ENCODE data around the gene CRACR2B. TPM values are rescaled to one million over a fixed set of nuclear protein-coding genes. Genes with fewer than 3 reads are reported as not detected.

The CRACR2B gene
- total and polyA plus RNA-seq, 2 of the 13 experiments (the other 11 are each of a cell fraction or from before 2014, with no cell fraction given): 14.9 to 21.0 TPM

- TF ChIP-seq, protein P1, sequence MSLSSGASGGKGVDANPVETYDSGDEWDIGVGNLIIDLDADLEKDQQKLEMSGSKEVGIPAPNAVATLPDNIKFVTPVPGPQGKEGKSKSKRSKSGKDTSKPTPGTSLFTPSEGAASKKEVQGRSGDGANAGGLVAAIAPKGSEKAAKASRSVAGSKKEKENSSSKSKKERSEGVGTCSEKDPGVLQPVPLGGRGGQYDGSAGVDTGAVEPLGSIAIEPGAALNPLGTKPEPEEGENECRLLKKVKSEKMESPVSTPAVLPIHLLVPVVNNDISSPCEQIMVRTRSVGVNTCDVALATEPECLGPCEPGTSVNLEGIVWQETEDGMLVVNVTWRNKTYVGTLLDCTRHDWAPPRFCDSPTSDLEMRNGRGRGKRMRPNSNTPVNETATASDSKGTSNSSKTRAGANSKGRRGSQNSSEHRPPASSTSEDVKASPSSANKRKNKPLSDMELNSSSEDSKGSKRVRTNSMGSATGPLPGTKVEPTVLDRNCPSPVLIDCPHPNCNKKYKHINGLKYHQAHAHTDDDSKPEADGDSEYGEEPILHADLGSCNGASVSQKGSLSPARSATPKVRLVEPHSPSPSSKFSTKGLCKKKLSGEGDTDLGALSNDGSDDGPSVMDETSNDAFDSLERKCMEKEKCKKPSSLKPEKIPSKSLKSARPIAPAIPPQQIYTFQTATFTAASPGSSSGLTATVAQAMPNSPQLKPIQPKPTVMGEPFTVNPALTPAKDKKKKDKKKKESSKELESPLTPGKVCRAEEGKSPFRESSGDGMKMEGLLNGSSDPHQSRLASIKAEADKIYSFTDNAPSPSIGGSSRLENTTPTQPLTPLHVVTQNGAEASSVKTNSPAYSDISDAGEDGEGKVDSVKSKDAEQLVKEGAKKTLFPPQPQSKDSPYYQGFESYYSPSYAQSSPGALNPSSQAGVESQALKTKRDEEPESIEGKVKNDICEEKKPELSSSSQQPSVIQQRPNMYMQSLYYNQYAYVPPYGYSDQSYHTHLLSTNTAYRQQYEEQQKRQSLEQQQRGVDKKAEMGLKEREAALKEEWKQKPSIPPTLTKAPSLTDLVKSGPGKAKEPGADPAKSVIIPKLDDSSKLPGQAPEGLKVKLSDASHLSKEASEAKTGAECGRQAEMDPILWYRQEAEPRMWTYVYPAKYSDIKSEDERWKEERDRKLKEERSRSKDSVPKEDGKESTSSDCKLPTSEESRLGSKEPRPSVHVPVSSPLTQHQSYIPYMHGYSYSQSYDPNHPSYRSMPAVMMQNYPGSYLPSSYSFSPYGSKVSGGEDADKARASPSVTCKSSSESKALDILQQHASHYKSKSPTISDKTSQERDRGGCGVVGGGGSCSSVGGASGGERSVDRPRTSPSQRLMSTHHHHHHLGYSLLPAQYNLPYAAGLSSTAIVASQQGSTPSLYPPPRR (CRISPR knock-in tag; IDR thresholded peaks at IDR 0.05; ENCODE audit: borderline replicate concordance): 0 out of 2 replicates have a peak, but pooled peaks have one; percentile 41
- TF ChIP-seq CREB1 (IDR thresholded peaks at IDR 0.05) (0 out of 2 replicates have a peak, but pooled peaks have one; percentile 19), CREB1 (CRISPR knock-in tag; IDR thresholded peaks at IDR 0.05) (no peak), ZNF160 (CRISPR knock-in tag; IDR thresholded peaks at IDR 0.05) (0 out of 2 replicates have a peak, but pooled peaks have one; percentile 57), MED13 (CRISPR knock-in tag; IDR thresholded peaks at IDR 0.05) (no peak), AGO2 (optimal IDR thresholded peaks at IDR 0.05; ENCODE audit: low read depth, low read length) (peak; percentile 67), HIVEP1 (CRISPR knock-in tag; IDR thresholded peaks at IDR 0.05) (no peak), YY1 (IDR thresholded peaks at IDR 0.05; ENCODE audit: insufficient read depth, insufficient replicate concordance, low read depth, low read length) (peak; percentile 32), ZNF780A (CRISPR knock-in tag; IDR thresholded peaks at IDR 0.05) (no peak), TEF (CRISPR knock-in tag; IDR thresholded peaks at IDR 0.05) (no peak), HNRNPLL (IDR thresholded peaks at IDR 0.05; ENCODE audit: low read depth, low read length, poor library complexity, severe bottlenecking) (peak; percentile 10), ZMYM2 (CRISPR knock-in tag; IDR thresholded peaks at IDR 0.05) (no peak), LBX2 (CRISPR knock-in tag; IDR thresholded peaks at IDR 0.05; ENCODE audit: borderline replicate concordance) (no peak), ASH2L (IDR thresholded peaks at IDR 0.05; ENCODE audit: insufficient read length, low read depth, low read length) (no peak)
- TF ChIP-seq, protein P2, sequence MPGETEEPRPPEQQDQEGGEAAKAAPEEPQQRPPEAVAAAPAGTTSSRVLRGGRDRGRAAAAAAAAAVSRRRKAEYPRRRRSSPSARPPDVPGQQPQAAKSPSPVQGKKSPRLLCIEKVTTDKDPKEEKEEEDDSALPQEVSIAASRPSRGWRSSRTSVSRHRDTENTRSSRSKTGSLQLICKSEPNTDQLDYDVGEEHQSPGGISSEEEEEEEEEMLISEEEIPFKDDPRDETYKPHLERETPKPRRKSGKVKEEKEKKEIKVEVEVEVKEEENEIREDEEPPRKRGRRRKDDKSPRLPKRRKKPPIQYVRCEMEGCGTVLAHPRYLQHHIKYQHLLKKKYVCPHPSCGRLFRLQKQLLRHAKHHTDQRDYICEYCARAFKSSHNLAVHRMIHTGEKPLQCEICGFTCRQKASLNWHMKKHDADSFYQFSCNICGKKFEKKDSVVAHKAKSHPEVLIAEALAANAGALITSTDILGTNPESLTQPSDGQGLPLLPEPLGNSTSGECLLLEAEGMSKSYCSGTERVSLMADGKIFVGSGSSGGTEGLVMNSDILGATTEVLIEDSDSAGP (CRISPR knock-in tag; IDR thresholded peaks at IDR 0.05; ENCODE audit: borderline replicate concordance): peak; percentile 42; the same call in 1 of the 2 replicates
- TF ChIP-seq, protein P3, sequence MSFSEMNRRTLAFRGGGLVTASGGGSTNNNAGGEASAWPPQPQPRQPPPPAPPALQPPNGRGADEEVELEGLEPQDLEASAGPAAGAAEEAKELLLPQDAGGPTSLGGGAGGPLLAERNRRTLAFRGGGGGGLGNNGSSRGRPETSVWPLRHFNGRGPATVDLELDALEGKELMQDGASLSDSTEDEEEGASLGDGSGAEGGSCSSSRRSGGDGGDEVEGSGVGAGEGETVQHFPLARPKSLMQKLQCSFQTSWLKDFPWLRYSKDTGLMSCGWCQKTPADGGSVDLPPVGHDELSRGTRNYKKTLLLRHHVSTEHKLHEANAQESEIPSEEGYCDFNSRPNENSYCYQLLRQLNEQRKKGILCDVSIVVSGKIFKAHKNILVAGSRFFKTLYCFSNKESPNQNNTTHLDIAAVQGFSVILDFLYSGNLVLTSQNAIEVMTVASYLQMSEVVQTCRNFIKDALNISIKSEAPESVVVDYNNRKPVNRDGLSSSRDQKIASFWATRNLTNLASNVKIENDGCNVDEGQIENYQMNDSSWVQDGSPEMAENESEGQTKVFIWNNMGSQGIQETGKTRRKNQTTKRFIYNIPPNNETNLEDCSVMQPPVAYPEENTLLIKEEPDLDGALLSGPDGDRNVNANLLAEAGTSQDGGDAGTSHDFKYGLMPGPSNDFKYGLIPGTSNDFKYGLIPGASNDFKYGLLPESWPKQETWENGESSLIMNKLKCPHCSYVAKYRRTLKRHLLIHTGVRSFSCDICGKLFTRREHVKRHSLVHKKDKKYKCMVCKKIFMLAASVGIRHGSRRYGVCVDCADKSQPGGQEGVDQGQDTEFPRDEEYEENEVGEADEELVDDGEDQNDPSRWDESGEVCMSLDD (CRISPR knock-in tag; IDR thresholded peaks at IDR 0.05; ENCODE audit: borderline replicate concordance): no peak; the same call in 1 of the 2 replicates
Measured at GRCh38 chr11:838441-839279, 10.9 kb downstream of the CRACR2B start (continued).

Measured in HepG2 (cell line).